ENCODE data around the gene RABGAP1L.
A peak's percentile ranks its signal among the peaks of the same experiment; 100 is the strongest.
"Not testable (repeated sequence)": the region's sequence is repeated elsewhere in the genome, so short reads cannot be mapped to it uniquely, and the experiment has no call there.

RABGAP1L gene

DNA sequence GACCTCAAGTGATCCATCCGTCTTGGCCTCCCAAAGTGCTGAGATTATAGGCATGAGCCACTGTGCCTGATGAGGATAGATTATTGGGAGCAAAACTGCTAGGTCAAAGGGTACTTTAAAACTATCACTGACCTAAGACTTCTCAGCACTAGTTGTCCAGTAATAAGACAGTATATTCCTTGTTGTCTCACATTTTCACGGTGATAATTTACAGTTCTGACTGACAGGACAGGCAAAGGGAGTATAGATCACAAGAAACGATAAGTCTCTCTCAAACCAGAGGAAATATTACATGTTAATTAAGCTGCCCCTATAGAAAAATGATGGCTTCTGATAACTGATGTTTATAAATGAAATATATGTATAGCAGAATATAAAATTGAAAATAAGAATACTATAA is 860.2 kb downstream of the RABGAP1L start:
- DNase-seq = no peak

GRCh38 chr1:175023043-175023921 is 864.0 kb downstream of the RABGAP1L start, which contains the start of gene MRPS14:
TSS of gene MRPS14 (minus strand) at chr1:175023425. CDS start at chr1:175023408, 17 bp downstream.
- peak; percentile 98 for DNase-seq

DNA sequence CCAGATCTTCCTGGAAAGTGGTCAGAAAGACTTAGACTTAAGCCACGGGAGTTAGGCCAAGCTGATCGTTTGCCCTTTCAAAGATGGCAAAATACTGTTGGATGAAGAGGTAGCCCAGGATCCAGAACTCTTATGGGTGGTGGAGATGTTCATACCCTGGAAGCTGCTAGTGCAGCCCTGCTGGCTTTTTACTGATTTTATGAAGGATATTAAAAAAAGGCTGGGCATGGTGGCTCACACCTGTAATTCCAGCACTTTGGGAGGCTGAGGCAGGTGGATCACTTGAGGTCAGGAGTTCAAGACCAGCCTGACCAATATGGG is 864.6 kb downstream of the RABGAP1L start:
- not testable (repeated sequence) for DNase-seq

- no peak for DNase-seq
These were observed 865.5 kb downstream of the RABGAP1L start for GRCh38 chr1:175024773-175025172.

GRCh38 chr1:175033953-175034352 is 874.6 kb downstream of the RABGAP1L start:
- DNase-seq = no peak

DNA sequence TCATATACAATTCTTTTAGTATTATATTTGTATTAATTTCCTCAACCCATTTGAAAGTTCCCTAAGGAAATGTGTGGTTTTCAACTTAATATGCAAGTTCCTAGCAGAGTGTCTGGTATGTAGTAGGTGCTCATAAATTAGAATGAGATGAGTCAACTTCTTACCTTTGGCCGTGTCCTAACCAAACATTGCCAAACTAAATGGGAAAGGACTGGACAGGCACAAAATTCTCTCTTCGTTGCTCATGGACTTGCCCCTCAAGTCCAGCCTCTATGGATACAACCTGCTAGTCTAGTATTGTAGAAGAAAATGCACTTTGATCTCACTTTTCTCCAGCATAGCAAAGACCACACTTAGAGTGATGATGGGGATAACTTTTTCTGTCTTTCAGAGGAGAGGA is 875.5 kb downstream of the RABGAP1L start:
- no peak for DNase-seq

DNA sequence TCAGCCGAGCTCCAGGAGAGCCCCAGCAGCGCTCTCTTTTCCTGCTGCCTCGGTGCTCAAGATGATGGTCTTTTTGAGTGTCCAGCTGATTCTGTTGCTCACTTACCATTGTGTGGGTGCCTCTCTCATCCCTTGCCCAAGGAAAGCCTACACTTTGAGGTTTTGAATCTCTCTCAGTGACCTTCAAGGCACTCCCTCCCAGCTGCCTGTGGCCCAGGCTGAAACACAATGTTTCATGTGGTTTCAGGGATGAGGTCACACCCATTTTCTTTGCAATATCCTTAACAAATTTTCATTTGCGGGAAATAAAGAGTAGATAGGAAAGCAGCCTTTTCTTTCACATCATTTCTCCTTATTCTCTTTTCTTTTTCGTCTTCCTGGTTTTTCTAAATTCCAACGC is 876.5 kb downstream of the RABGAP1L start:
- DNase-seq = no peak

DNA sequence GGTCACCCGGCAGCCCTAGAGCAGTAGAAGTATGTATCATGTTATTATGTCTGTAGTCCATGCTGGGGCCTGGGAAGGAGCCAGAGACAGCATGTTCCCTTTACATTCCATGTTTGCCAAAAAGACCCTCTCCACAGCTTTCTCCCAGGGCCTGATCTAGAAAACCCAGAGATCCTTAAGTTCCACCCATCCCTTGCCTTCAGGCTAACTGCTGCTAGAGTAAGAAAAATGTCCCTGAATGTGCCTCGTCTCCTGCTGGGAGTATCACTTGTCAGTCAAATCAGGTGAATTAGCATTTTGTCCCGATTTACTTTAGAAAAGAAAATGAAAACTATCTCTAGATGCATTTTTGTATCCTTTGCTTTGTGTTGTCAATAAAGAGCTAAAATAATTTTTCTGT is 877.2 kb downstream of the RABGAP1L start:
- no peak for DNase-seq

- no peak for DNase-seq
These were observed 878.1 kb downstream of the RABGAP1L start for GRCh38 chr1:175037416-175037815.

DNA sequence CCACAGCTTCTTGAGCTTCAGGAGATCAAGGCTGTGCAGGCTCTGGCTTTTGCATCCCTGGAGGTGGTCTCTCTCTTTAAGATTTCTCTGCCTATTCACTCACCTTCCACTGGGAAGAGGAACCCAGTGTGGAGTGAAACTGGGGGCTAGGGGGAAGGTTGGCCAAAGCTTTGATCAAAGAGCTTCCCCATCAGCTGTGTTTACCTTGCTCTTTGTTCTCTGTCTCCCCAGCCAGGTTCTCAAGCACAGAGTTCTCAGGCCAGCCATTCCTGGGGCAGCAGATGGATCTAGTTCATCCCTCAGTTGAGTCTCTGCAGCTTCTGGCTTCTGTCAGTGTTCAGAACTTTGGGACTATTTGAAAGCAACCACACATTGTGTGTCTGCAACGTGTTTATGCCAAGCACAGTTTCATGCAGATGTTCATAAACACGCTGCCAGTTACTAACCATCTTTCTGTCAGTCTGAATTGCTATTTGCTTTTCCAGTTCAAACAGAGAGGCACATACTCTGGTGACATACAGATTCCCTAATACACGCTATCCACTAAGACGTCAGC is 881.1 kb downstream of the RABGAP1L start:
- no peak for DNase-seq

DNA sequence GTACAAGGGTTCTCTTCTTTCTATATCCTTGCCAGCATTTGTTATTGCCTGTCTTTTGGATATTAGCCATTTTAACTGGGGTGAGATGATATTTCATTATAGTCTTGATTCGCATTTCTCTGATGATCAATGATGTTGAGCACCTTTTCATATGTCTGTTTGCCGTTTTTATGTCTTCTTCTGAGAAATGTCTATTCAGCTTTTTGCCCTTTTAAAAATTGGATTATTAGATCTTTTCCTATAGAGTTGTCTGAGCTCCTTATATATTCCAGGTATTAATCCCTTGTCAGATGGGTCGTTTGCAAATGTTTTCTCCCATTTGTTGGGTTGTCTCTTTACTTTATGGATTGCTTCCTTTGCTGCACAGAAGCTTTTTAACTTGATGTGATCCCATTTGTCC is 883.3 kb downstream of the RABGAP1L start:
- no peak for DNase-seq

DNA sequence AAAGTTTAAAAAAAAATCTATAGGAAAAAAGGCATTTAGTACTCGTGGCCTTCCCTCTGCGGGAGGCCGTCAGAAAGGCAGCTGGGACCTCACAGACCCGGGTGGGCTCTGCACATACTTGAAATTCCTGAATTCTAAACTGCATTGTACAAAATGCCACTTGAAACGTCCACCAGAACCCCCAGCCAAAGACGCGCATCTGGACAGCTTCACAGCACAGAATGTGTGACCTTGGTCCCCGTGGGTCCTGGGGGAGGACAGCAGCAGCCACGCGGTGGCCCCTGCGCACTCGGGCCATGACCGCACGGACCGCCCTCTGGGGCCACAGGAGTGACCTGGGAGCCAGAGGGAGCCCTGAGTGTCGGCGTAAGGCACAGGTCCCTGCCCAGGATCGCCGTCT is 884.5 kb downstream of the RABGAP1L start:
- no peak for DNase-seq

DNA sequence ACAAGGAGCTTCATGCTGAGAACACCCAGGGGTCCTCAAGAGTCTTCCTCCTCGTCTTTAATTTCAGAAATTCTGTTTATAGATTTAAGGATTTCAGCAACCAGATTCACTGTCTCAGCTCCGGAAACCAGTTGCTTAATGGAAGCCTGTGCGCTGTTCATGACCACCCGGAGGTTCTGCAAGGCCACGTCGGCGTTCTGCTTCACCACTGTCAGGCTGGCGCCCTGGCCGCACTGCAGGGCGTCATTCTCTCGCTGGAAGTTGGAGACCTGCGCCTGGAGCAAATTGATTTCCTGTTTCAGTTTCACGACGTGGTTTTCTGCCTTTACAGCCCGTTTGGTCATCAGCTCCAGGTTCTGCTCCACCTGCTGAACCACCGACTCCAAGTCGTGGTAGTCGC is 885.3 kb downstream of the RABGAP1L start:
- DNase-seq = not testable (repeated sequence)

All from stimulated activated CD4-positive, alpha-beta T cell treated with anti-CD3 and anti-CD28 coated beads, Interleukin-12 subunit alpha, Interleukin-12 subunit beta, amount 100 ng/mL, for 4 hours (primary cell).